GM21737 (cell line): ENCODE results near the gene SDC3.
"Not testable (repeated sequence)": the region's sequence is repeated elsewhere in the genome, so short reads cannot be mapped to it uniquely, and the experiment has no call there.

Source experiments
- ATAC-seq: cut with Tn5 transposase; IDR thresholded peaks from one replicate; pipeline ENCODE4 v1.9.1; 2021; ENCODE audit warnings: mild to moderate bottlenecking, moderate library complexity; ENCODE audit not compliant: unreplicated experiment

The SDC3 gene

DNA sequence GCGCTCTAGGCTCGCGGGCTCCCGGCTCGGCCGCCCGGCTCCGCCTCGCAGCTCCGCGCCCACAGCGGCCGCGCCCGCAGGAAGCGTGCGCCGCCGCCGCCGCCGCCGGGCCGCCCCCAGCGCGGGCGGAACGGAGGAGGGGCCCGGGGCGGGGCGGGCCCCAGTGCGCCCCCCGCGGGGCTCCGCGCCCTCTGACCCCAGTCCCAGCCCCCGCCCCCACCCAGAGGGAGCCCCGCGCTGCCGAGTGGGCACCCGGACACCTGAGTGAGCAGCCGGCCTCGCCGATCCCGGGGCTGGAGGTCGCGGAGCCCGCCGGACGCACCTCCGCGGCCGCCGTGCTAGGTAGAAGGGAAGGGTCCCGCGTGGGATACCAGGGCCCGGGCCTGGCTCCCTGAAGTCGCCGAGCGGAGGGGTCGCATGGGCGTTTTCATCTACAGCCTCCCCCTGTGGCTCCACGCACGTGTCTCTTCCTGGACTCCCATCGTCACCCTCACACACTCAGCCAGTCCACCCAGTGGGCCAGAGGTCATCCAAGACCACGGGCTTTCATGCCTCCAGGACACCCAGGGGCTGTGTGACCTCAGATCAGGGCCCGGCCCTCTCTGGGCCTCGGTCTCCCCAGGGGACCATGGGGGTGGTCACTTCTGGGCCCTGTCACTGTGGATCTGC, at the start of gene SDC3:
TSS of gene SDC3 (minus strand) at position 63 of the 669 bp plus-strand sequence. CDS start 172 bp downstream, outside the sequence.
- no peak for ATAC-seq

DNA sequence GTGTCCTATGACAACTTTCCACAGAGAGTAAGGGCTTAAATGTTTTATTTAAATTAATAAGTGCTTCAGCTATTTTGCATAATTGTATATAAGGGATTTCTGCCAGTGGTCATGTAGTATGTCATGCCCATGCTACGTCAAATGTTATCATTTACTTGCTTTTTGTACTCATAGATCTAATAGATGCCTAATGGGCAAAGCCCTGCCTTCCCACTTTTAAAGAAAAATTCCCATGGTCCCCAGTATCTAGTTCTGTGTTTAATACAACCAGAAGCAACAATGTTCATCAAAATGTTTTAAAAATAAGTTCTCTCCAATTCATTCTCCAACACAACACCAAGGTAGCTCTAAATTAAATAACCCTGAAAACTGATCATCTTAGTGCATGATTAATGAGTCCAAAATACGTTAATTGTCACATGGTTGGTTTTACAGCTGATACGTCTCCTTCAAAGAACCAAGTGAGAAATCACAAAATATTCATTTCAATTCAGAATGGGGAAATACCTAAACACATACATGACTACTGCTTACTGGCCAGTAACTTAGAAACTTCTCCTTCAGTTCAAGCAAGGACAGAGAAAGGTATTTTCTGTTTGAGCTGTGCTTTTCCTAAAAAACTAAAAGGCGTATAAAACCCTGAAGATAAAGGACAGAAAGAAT, 49.1 kb upstream of the SDC3 start:
- ATAC-seq = no peak

- no peak for ATAC-seq
Measured at GRCh38 chr1:30955448-30956015, 47.0 kb upstream of the SDC3 start.

- no peak for ATAC-seq
Measured at GRCh38 chr1:30953685-30954084, 45.1 kb upstream of the SDC3 start.

- ATAC-seq = no peak
Measured at GRCh38 chr1:30952098-30952497, 43.5 kb upstream of the SDC3 start.

DNA sequence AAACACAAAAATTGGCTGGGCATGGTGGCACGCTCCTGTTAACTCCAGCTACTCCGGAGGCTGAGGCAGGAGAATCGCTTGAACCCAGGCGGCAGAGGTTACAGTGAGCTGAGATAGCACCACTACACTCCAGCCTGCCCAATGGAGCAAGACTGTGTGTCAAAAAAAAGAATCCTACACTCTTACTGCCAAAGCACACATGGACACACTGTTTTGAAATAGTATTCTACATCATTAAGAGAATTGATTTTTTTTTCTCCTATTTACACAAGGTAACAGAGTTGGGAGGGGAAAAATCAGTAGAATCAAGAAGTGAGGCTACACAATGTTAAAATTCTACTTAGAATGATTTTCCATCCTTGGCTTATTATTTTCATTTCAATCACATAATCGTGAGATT, 42.1 kb upstream of the SDC3 start:
- no peak for ATAC-seq

- no peak for ATAC-seq
Measured at GRCh38 chr1:30950053-30950452, 41.5 kb upstream of the SDC3 start.

DNA sequence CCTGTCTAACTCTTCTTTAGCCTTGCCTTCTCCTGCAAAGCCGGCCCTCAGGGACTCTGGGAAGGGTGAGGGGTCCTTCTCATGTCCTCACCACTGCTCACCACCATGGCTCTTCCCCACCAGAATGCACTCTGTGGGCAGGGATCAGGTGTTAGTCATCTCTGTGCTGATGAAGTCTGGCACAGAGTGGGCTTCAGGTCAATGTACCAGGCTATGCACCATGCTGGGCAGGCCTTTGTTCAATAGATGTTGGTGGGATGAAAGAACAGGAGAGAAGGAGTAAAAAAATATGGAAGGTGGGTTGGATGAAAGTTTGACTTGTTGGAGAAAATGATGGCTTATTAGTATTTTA, 40.9 kb upstream of the SDC3 start:
- not testable (repeated sequence) for ATAC-seq

GRCh38 chr1:30948813-30949486, 40.4 kb upstream of the SDC3 start:
- not testable (repeated sequence) for ATAC-seq

GRCh38 chr1:30948278-30948677, 39.7 kb upstream of the SDC3 start:
- ATAC-seq = no peak

- ATAC-seq = no peak
Measured at GRCh38 chr1:30947212-30947611, 38.7 kb upstream of the SDC3 start.

GRCh38 chr1:30942326-30942963, 33.9 kb upstream of the SDC3 start:
- ATAC-seq = no peak

DNA sequence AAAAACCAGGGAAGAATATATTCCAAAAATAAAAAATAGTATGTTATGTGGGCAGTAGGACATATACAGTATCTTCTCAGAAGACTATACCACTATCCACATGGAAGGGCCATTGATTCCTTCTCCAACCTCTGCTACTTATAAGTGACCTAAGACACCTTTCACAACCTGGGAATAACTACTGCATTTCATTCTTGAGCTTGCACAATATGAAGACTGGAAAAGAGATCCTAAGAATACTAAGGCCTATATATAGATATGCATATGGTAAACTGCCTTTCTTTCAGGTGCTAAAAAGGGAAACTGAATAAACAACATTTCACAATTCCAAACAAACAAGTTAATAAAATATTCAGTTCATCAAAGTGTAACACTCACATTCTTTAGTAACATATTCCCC, 32.0 kb upstream of the SDC3 start:
- ATAC-seq = no peak

DNA sequence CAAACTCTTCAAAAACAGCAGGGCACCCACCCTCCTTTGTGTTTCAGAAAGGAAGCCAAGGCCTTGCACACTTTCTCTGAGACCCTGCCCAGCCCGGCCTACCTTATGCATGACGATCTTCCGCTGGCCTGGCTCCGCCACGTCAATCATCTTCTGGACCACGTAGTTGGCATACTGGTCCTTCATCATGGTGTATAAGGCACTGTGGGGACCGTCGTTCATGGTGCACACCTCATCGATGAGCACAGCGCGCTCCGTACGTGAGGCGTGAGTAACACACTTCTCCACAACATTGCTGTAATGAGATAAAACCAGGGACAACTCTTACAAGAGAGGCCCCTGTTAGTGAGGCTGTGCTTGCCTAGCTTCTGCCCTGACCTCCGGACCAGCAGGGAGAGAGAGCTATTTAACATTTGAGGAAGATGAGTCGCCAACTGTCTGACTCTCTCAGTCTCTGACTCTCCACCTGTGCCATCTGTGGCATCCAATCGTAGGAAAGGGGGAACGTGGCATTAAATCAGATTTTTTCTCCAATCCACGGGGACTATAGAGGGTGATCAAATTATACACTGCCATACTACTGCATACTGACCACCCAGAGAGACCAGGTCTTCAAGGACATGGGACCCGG, 28.1 kb upstream of the SDC3 start:
- ATAC-seq = no peak

- ATAC-seq = not testable (repeated sequence)
Measured at GRCh38 chr1:30935758-30936157, 27.2 kb upstream of the SDC3 start.

GRCh38 chr1:30934613-30935012, 26.1 kb upstream of the SDC3 start:
- no peak for ATAC-seq

DNA sequence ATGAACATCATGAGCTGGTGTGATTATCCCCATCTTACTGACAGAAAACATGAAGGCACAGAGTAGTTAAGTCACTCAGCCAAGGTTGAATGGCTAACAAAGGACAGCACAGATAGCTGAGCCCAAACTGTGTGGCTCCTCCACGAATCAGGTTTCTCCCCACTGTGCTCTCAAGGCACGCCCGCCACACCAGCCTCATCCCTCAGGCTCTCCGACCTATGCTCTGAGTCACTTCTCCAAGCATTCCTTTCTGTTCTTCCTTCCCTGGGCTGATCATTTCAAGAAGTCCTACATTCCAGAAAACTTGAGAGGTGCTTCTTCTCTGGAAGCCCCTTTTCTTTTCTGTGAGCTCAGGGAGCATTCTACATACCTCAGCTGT, 25.3 kb upstream of the SDC3 start:
- no peak for ATAC-seq

DNA sequence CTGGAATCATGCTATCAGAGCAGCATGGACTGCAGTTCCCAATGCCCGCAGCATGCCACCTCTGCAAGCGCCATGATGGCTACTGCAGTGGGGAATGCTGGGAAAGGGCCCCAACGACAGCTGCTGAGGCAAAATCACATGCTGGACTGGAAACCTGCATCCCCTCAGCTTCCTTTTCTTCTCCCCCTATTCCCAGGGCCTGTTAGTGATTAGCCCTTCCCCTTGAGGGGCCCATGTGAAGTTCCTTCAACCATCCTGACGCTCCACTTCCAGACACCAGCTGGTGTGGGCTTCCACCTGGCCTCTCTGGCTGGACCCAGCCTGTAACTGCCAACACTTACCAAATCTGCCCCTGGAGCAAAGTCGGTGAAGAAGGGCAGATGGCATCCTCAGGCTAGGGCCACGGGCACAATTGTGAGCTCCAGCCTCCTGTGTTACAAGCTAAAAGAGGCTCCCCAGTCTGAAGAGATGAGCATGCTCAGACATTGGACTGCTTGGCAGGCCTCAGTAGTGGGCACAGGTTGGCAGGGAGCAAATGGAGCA, 22.1 kb upstream of the SDC3 start:
- no peak for ATAC-seq

GRCh38 chr1:30929944-30930525, 21.5 kb upstream of the SDC3 start:
- ATAC-seq = no peak

GRCh38 chr1:30929135-30929889, 20.8 kb upstream of the SDC3 start:
- no peak for ATAC-seq
